Prostate gland (tissue), 2 donors: ENCODE results near the gene ANKRD35. TPM values are rescaled to one million over a fixed set of nuclear protein-coding genes. Genes with fewer than 3 reads are reported as not detected.
A peak's percentile ranks its signal among the peaks of the same experiment; 100 is the strongest.

ENCODE experiments used
- DNase-seq: peaks from one replicate; pipeline ENCODE4 v3.0.0-alpha.2; 2019; ENCODE audit warnings: low spot score
- H3K27ac ChIP-seq, 2 donors: fragments of 200-600 bp; sonication (generic); 2 replicates each; pipeline ENCODE4 v1.5.1; 2017 to 2019
- H3K27me3 ChIP-seq: fragments of 200-600 bp; sonication (generic); replicated peaks from 2 replicates; pipeline ENCODE4 v1.5.1; 2019; ENCODE audit not compliant: insufficient read depth
- H3K36me3 ChIP-seq, 2 donors: fragments of 200-600 bp; sonication (generic); 1 replicate in 1 of 2; 2 replicates in 1 of 2; pipeline versions ENCODE4 v1.5.1 to v1.8.1; 2017 to 2019
- H3K4me1 ChIP-seq: fragments of 200-600 bp; sonication (generic); replicated peaks from 2 replicates; pipeline ENCODE4 v1.5.1; 2019
- H3K4me3 ChIP-seq, 2 donors: fragments of 200-600 bp; sonication (generic); 2 replicates each; pipeline ENCODE4 v1.5.1; 2017 to 2019
- H3K9me3 ChIP-seq: fragments of 200-600 bp; sonication (generic); 2 replicates; pipeline ENCODE4 v1.5.1; 2017
- CTCF ChIP-seq, 4 experiments: fragments of 200-600 bp in 2 of 4; fragments of 450-650 bp in 2 of 4; sonication (generic) in 2 of 4; IDR thresholded peaks; 1 replicate in 3 of 4; 2 replicates in 1 of 4; pipeline ENCODE4 v1.5.1; 2016 to 2019; ENCODE audit warnings: antibody characterized with exemption in 4 of 4, mild to moderate bottlenecking in 2 of 4, moderate library complexity in 2 of 4
- POLR2A ChIP-seq: fragments of 450-650 bp; IDR thresholded peaks from one replicate; pipeline ENCODE4 v1.6.1; 2016; ENCODE audit warnings: antibody characterized with exemption, mild to moderate bottlenecking
- POLR2AphosphoS5 ChIP-seq: sonication (generic); formaldehyde crosslinking; IDR thresholded peaks from one replicate; pipeline ENCODE4 v1.6.1; 2017; ENCODE audit warnings: antibody characterized with exemption
- WGBS: methylation state at CpG from one replicate; pipeline ENCODE4 v1.1.5; 2018; 5-methylcytosine and 5-hydroxymethylcytosine counted together
- intact Hi-C: fragments of 100-400 bp; cut with DNase I; formaldehyde crosslinking; loops from one replicate; pipeline ENCODE4 v1.14.2; 2022
- total RNA-seq, 2 donors: library from RNA; depleted of rRNA; stranded (reverse); fragments of >200 nt; gene quantifications; one replicate each; pipeline ENCODE4 v1.1.0, GENCODE V29; 2016

ANKRD35 gene
- total RNA-seq, 2 donors from 2014 or later = 6.6 to 7.5 TPM

DNA sequence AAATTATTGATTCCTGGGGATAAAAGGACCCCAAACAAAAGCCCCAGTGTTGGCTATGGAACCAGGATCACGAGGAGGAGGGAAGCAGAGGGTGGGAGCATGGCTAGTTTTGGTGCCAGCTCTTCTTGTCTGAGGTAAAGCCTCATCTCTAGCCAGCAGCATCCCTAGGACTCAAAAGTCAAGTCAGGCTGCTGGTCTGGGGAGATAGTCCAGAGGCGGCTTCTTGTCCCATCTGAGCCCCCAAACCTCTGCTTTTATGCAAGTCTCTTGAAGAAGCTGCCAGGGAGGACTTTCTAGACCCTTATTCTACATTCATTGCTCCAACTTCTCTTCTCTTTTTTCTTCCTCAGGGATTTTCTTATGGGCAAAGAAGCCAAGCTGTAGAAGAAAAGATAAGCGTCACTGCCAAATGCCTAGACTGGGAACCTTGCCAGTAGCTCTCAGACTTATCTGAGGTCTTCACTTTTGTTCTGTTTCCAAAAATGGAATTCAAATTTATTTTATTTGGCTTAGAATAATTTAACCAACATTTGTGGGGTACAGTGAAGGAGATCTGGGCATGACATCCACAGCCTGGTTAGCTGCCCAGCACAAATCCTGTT is 6.9 kb upstream of the ANKRD35 start:
- Histone ChIP-seq H3K9me3 (no peaks in the 10 kb centered on the region), H3K4me3 (no peak overlapping the region), H3K27me3 (no peaks in the 10 kb centered on the region), H3K36me3 (no peaks in the 10 kb centered on the region), H3K27ac (peak overlapping the region; percentile 97 to 98), H3K4me1 (peaks cover 18% of the 10 kb centered on the region)
- DNase-seq = peak; percentile 51
- 27% methylated on average over 3 of the region's 3 CpGs for WGBS
- intact Hi-C loops = loop anchor here (1.0 to 5.0 kb wide), 2 partner anchors 18 to 125 kb away; partner anchors contain the start of gene ITGA10
- TF ChIP-seq POLR2A = peak; percentile 4
- TF ChIP-seq CTCF (IDR thresholded peaks at IDR 0.05) = no peak

DNA sequence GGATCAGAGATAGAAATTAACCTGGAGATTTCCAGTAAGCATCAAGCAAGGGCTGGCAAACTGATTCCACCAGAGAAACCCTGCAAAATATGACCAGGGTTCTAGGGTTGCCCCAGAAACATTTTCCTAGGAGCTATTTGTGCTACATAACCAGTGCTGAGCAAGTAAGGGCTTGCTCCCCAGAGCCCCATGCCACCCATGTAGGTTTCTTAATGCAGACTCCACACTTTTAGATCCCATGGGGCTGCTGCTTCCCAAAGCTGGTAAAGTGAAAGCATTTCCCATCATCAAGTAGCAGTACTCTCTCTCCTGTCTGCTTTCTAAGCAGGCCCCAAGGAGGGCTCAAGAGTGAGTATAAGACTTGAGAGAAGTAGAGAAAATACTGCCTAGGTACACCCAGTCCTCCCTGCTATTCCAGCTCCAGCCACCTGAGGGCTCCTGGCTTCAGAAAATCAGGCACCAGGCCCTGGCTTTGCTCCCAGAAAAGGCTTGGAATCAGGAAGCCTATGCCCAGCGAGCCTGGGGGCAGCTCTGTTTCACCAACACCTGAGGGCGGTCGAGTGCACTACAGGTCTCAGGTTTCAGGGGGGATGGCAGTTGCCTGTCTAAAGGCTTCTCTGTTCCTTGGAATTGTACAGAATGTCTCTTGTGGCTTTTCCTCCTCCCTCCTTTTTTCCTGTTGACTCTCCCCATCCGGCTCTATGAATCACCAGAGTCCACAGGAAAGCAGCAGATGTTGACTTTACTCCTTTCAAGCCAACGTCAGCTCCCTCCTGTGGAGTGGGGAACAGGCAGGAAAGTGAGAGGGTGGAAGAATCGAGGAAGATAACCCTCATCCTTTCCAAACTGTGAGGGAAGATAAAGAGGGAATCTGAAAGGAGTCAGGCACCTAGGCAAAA is 6.2 kb upstream of the ANKRD35 start:
- Histone ChIP-seq H3K4me3 (peak overlapping the region in 1 of 2 donors; percentile 22), H3K27ac (peak overlapping the region; percentile 97 to 98), H3K9me3 (no peaks in the 10 kb centered on the region), H3K36me3 (no peaks in the 10 kb centered on the region), H3K27me3 (no peaks in the 10 kb centered on the region), H3K4me1 (peaks cover 18% of the 10 kb centered on the region)
- DNase-seq = peak; percentile 99
- TF ChIP-seq POLR2A (peak; percentile 37), CTCF (IDR thresholded peaks at IDR 0.05) (peak; percentile 93 to 99 (median 97)), POLR2AphosphoS5 (peak; percentile 99)
- intact Hi-C loops = loop anchor here (1.0 to 5.0 kb wide), 2 partner anchors 18 to 125 kb away; partner anchors contain the start of gene ITGA10
- 2% methylated on average over 6 of the region's 6 CpGs for WGBS

- WGBS = 32% methylated on average over 1 of the region's 1 CpG
- DNase-seq = peak; percentile 87
- TF ChIP-seq CTCF (IDR thresholded peaks at IDR 0.05) = peak in 1 of 4 experiments; percentile 5
- TF ChIP-seq POLR2AphosphoS5 = peak; percentile 89
- TF ChIP-seq POLR2A = no peak
- Histone ChIP-seq H3K27ac (peak overlapping the region; percentile 97 to 98), H3K4me3 (peak overlapping the region in 1 of 2 donors; percentile 22), H3K27me3 (no peaks in the 10 kb centered on the region), H3K4me1 (peaks cover 18% of the 10 kb centered on the region), H3K9me3 (no peaks in the 10 kb centered on the region), H3K36me3 (no peaks in the 10 kb centered on the region)
- intact Hi-C loops = loop anchor here (5.0 kb wide), 1 partner anchor 126 kb away; no protein-coding TSS in a partner anchor
These were observed 5.5 kb upstream of the ANKRD35 start for GRCh38 chr1:145891143-145891542.

DNA sequence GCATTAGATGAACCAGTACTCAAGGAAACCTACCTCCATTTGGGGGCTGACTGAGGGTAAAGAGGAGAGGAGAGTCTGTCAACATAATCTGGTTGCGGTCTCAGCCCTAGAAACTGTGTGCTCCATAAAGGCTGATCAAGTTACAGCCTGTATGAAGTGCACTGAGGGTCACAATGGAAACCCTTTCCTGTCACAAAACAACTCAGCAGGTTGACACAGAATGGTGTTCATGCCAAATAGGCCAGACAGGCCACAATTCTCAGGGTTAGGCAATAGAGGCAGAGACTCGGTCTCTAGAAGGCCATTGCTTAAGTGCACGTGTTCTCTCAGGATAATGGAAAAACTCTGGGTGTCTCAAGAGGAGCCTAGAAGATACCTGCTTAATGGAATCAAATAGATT is 4.1 kb upstream of the ANKRD35 start:
- intact Hi-C loops = loop anchor here (5.0 kb wide), 1 partner anchor 128 kb away; no protein-coding TSS in a partner anchor
- 73% methylated on average over 3 of the region's 3 CpGs for WGBS
- Histone ChIP-seq H3K27me3 (no peaks in the 10 kb centered on the region), H3K27ac (peak overlapping the region; percentile 97 to 98), H3K36me3 (no peaks in the 10 kb centered on the region), H3K9me3 (no peaks in the 10 kb centered on the region), H3K4me1 (peaks cover 18% of the 10 kb centered on the region), H3K4me3 (no peak overlapping the region)
- TF ChIP-seq CTCF (IDR thresholded peaks at IDR 0.05) (no peak), POLR2A (no peak), POLR2AphosphoS5 (no peak)
- DNase-seq = no peak
